PFSK-1 (cell line): ENCODE data around the gene EEF1AKMT4.

Experiments used
- FOXP2 ChIP-seq: optimal IDR thresholded peaks from 2 replicates; pipeline ENCODE3; 2011; ENCODE audit warnings: borderline replicate concordance, control low read depth, inconsistent platforms; ENCODE audit not compliant: insufficient read depth; ENCODE audit errors: extremely low read length, extremely low read depth
- POLR2AphosphoS5 ChIP-seq: IDR thresholded peaks from 2 replicates; pipeline ENCODE4 v1.6.1; 2012; ENCODE audit warnings: low read depth, mild to moderate bottlenecking, control low read depth, low read length, moderate library complexity
- SIN3A ChIP-seq: IDR thresholded peaks from 2 replicates; pipeline ENCODE4 v1.6.1; 2012; ENCODE audit warnings: mild to moderate bottlenecking, low read length, moderate library complexity, borderline replicate concordance; ENCODE audit not compliant: insufficient read depth
- TAF1 ChIP-seq: IDR thresholded peaks from 2 replicates; pipeline ENCODE4 v1.6.1; 2012; ENCODE audit warnings: low read length, control low read depth, borderline replicate concordance; ENCODE audit not compliant: insufficient read depth
- TF ChIP-seq, protein P1 (sequence below), 2 experiments: IDR thresholded peaks; 2 replicates each; pipeline versions ENCODE4 v1.6.1 to v1.8.0; 2011 to 2012; ENCODE audit warnings: low read depth in 2 of 2, low read length in 2 of 2, control low read depth in 1 of 2, inconsistent platforms in 1 of 2, mild to moderate bottlenecking in 1 of 2, moderate library complexity in 1 of 2; ENCODE audit not compliant: insufficient read depth in 1 of 2

The EEF1AKMT4 gene

GRCh38 chr3:184258926-184259325 lies 9.5 kb downstream of the EEF1AKMT4 start:
- no peak for TF ChIP-seq TAF1
- TF ChIP-seq, protein P1, sequence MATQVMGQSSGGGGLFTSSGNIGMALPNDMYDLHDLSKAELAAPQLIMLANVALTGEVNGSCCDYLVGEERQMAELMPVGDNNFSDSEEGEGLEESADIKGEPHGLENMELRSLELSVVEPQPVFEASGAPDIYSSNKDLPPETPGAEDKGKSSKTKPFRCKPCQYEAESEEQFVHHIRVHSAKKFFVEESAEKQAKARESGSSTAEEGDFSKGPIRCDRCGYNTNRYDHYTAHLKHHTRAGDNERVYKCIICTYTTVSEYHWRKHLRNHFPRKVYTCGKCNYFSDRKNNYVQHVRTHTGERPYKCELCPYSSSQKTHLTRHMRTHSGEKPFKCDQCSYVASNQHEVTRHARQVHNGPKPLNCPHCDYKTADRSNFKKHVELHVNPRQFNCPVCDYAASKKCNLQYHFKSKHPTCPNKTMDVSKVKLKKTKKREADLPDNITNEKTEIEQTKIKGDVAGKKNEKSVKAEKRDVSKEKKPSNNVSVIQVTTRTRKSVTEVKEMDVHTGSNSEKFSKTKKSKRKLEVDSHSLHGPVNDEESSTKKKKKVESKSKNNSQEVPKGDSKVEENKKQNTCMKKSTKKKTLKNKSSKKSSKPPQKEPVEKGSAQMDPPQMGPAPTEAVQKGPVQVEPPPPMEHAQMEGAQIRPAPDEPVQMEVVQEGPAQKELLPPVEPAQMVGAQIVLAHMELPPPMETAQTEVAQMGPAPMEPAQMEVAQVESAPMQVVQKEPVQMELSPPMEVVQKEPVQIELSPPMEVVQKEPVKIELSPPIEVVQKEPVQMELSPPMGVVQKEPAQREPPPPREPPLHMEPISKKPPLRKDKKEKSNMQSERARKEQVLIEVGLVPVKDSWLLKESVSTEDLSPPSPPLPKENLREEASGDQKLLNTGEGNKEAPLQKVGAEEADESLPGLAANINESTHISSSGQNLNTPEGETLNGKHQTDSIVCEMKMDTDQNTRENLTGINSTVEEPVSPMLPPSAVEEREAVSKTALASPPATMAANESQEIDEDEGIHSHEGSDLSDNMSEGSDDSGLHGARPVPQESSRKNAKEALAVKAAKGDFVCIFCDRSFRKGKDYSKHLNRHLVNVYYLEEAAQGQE (IDR thresholded peaks at IDR 0.05; ENCODE audit: insufficient read depth in 1 of 2, low read depth in 2 of 2, low read length in 2 of 2), result no peak
- TF ChIP-seq SIN3A, result no peak
- no peak for TF ChIP-seq POLR2AphosphoS5
- no peak for TF ChIP-seq FOXP2

- no peak for TF ChIP-seq SIN3A
- no peak for TF ChIP-seq TAF1
- no peak for TF ChIP-seq POLR2AphosphoS5
- TF ChIP-seq, protein P1 (IDR thresholded peaks at IDR 0.05; ENCODE audit: insufficient read depth in 1 of 2, low read depth in 2 of 2, low read length in 2 of 2), result no peak
- TF ChIP-seq FOXP2, result no peak
These were observed 10.0 kb downstream of the EEF1AKMT4 start for GRCh38 chr3:184259396-184259877.

DNA sequence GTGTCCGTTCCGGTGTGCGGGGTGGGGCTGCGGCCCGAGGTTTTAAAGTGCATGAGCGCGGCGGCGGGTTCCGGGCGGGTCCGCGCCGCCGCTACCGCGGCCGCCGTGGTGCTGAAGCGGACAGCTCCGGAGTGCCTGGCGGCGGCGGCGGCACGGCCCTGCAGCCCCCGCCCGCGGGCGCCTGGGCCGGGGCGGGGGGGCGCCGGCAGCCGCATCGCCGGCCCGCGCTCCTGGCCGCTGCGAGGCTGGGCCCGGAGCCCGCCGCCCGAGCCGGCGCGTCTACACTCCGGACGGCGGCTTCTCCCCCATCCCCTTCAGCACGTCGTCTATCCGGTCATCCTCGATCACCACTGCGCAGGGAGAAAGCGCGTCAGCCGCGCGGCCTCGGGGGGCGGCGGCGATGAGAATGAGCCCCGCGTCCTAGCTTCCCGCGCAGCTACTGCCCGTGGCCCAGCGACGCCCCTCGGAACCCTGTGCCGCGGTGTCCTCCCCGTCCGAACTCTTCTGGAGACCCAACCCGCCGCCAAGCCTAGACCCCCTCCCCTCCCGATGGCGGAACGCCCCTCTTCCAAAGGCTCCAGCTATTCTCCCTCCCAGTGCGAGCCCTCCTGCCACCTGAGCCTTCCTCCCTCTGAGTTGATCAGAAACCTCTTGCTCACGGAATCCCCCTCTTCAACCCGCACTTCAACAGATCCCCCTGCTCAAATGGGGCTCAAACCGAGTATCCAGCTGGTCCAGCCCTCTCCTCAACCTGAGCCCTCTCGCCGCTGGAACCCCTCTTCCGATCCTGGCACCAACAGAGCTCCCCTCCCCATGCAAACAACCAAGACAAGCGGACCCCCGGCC lies 10.6 kb downstream of the EEF1AKMT4 start:
- no peak for TF ChIP-seq POLR2AphosphoS5
- no peak for TF ChIP-seq FOXP2
- no peak for TF ChIP-seq TAF1
- TF ChIP-seq, protein P1 (IDR thresholded peaks at IDR 0.05; ENCODE audit: insufficient read depth in 1 of 2, low read depth in 2 of 2, low read length in 2 of 2), result peak; percentile 84 to 91
- TF ChIP-seq SIN3A, result no peak

DNA sequence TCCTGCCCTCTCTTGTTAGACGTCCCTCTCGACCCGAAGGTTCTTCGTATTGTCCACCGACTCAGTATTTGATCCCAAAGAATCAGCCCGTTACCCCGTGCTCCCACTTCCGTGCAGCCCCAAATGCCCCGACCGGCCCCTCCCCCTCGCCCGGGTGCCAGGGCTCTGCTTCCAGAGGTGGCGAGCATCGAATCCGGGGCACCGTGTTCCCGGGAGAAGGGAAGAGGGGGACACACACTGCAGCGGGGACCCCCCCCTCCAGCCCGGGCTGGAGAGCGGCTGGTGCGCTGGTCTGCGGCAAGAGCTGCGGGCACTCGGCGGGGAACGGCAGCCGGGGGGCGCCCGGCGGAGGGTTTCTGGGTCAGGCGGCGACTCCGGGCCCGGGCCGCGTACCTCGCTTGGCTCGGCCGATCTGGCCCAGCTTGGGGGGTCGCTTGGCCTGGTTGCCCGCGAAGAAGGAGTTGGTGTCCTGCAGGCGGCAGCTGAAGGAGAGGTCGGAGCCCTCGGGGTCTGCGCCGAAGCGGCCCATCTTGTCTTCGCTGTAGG lies 11.3 kb downstream of the EEF1AKMT4 start:
- TF ChIP-seq TAF1 (no peak), FOXP2 (no peak), POLR2AphosphoS5 (no peak)

GRCh38 chr3:184261270-184261853 lies 11.9 kb downstream of the EEF1AKMT4 start, which contains the start of gene CAMK2N2:
Gene CAMK2N2, minus strand, starts transcription at chr3:184261553. Its CDS starts 268 bp downstream, at chr3:184261285.
- TF ChIP-seq, protein P1 (IDR thresholded peaks at IDR 0.05; ENCODE audit: insufficient read depth in 1 of 2, low read depth in 2 of 2, low read length in 2 of 2), result 0 out of 4 replicates have a peak, but pooled peaks of 1 of the 2 experiments have one; percentile 21
- TF ChIP-seq SIN3A, result no peak
